Measurements from ENCODE around the gene OR51D1.

The OR51D1 gene

DNA sequence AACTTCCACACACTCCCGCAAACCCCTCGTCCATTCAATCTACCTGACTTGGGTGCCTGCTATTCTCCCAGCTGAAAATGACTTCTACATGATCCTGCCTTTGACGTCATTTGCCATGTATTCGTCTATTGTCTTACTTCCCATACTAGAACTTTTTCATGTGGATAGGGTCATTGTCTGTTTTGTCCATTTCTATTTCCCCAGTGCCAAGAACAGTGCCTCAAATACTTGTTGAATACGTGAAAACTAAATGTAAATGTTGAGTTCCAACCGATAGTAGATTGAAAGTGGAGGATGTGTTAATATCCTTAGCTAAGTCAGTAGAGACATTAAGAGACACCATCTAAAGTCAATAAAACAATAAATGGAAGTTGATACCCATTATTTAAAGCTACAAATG, 30.2 kb upstream of the OR51D1 start:
- Histone ChIP-seq H3K9me3 (ENCODE audit: control insufficient read depth, insufficient read depth, low read depth, low read length) (no peaks in the 10 kb centered on the region), H3K36me3 (ENCODE audit: control insufficient read depth in 2 of 2, insufficient read depth in 1 of 2, low read length in 2 of 2) (peaks cover 0 to 35% of the 10 kb centered on the region in 2 experiments; a peak in 1 of 3 replicates), H3K4me3 (ENCODE audit: low read depth, low read length) (peak overlapping the region; percentile 62), H3K27ac (ENCODE audit: extremely low read depth, low read depth, low read length) (no peak overlapping the region; the same call in 1 of the 2 replicates), H3K4me1 (ENCODE audit: control insufficient read depth, insufficient read depth, low read length) (0 out of 2 replicates have a peak, but pooled peaks cover 3% of the 10 kb centered on the region)
- no peak for TF ChIP-seq PATZ1 (tag by site-specific recombination; IDR thresholded peaks at IDR 0.05)
- no peak for TF ChIP-seq ZNF26 (tag by site-specific recombination; IDR thresholded peaks at IDR 0.05)
- no peak for TF ChIP-seq YY2 (tag by site-specific recombination; IDR thresholded peaks at IDR 0.05)
- no peak for TF ChIP-seq ZNF391 (tag by site-specific recombination; IDR thresholded peaks at IDR 0.05; ENCODE audit: borderline replicate concordance, low read depth)
- no peak for TF ChIP-seq ZNF148 (tag by site-specific recombination; IDR thresholded peaks at IDR 0.05; ENCODE audit: borderline replicate concordance)
- TF ChIP-seq SCRT1 (tag by site-specific recombination; IDR thresholded peaks at IDR 0.05; ENCODE audit: borderline replicate concordance): peak; percentile 38; the same call in 1 of the 2 replicates
- TF ChIP-seq ZNF629 (tag by site-specific recombination; IDR thresholded peaks at IDR 0.05): peak; percentile 44; the same call in 1 of the 2 replicates
- no peak for TF ChIP-seq ZNF513 (tag by site-specific recombination; IDR thresholded peaks at IDR 0.05)
- TF ChIP-seq ZNF473 (tag by site-specific recombination; IDR thresholded peaks at IDR 0.05): no peak
- TF ChIP-seq HIC1 (tag by site-specific recombination; IDR thresholded peaks at IDR 0.05): no peak
- no peak for TF ChIP-seq ZNF560 (tag by site-specific recombination; IDR thresholded peaks at IDR 0.05; ENCODE audit: borderline replicate concordance)
- no peak for TF ChIP-seq ZNF677 (tag by site-specific recombination; IDR thresholded peaks at IDR 0.05)
- no peak for TF ChIP-seq ZNF596 (tag by site-specific recombination; IDR thresholded peaks at IDR 0.05)
- TF ChIP-seq ZNF837 (tag by site-specific recombination; IDR thresholded peaks at IDR 0.05): no peak
- no peak for TF ChIP-seq ZNF311 (tag by site-specific recombination; IDR thresholded peaks at IDR 0.05; ENCODE audit: borderline replicate concordance)
- TF ChIP-seq ZNF133 (tag by site-specific recombination; IDR thresholded peaks at IDR 0.05): no peak
- TF ChIP-seq ZNF792 (tag by site-specific recombination; IDR thresholded peaks at IDR 0.05): no peak
- no peak for TF ChIP-seq ZFP3 (tag by site-specific recombination; IDR thresholded peaks at IDR 0.05; ENCODE audit: low read depth)
- TF ChIP-seq ZNF280D (tag by site-specific recombination; IDR thresholded peaks at IDR 0.05): no peak
- no peak for TF ChIP-seq ZNF223 (tag by site-specific recombination; IDR thresholded peaks at IDR 0.05)
- TF ChIP-seq REPIN1 (tag by site-specific recombination; IDR thresholded peaks at IDR 0.05; ENCODE audit: low read depth): no peak
- TF ChIP-seq SCRT2 (tag by site-specific recombination; IDR thresholded peaks at IDR 0.05): peak; percentile 64
- no peak for TF ChIP-seq ZNF248 (tag by site-specific recombination; IDR thresholded peaks at IDR 0.05)
- no peak for TF ChIP-seq ZNF354C (tag by site-specific recombination; IDR thresholded peaks at IDR 0.05; ENCODE audit: borderline replicate concordance, low read depth)
- TF ChIP-seq ZNF670 (tag by site-specific recombination; IDR thresholded peaks at IDR 0.05; ENCODE audit: low read depth): no peak
- POLR2A ChIA-PET: interaction anchor here (0.6 to 1.2 kb wide), 3 partner anchors 14 to 420 kb away, joined by 3 to 8 read pairs (median 4); no protein-coding TSS in a partner anchor
- CTCF ChIA-PET: interaction anchor here (0.6 to 4.0 kb wide), 6 partner anchors 29 to 420 kb away, joined by 3 to 12 read pairs (median 4); no protein-coding TSS in a partner anchor
